AG04450 (cell line): Measurements from ENCODE around the gene MGA. TPM values are rescaled to one million over a fixed set of nuclear protein-coding genes. Genes with fewer than 3 reads are reported as not detected.

Source experiments
- CTCF ChIA-PET: fragments of 300-600, 350-600 bp; formaldehyde crosslinking; extraction: SDS; loops from one replicate; lab custom pipeline; 2022; ENCODE audit warnings: antibody characterized with exemption, inconsistent platforms; lab: Charles Lee
- POLR2A ChIA-PET: fragments of 350-600 bp; formaldehyde crosslinking; extraction: SDS; loops from one replicate; lab custom pipeline; 2021; ENCODE audit warnings: antibody characterized with exemption, inconsistent platforms; lab: Yijun Ruan, JAX
- DNase-seq: peaks from one replicate; pipeline ENCODE4 v3.0.0-alpha.2; 2011; ENCODE audit warnings: low read depth, low spot score
- H3K27ac ChIP-seq: one replicate; pipeline ENCODE4 v1.5.1; 2012; ENCODE audit warnings: low read depth, low read length, control low read depth
- H3K27me3 ChIP-seq: one replicate; pipeline ENCODE4 v1.6.0; 2012; ENCODE audit warnings: low read length; ENCODE audit not compliant: control insufficient read depth, insufficient read depth
- H3K4me3 ChIP-seq: 2 replicates; pipeline ENCODE4 v1.5.1; 2011; ENCODE audit warnings: mild to moderate bottlenecking, low read depth, low read length, control low read depth
- H3K9me3 ChIP-seq: 2 replicates; pipeline ENCODE4 v1.5.1; 2012; ENCODE audit warnings: low read length; ENCODE audit not compliant: control insufficient read depth, insufficient read depth
- CTCF ChIP-seq: IDR thresholded peaks from 2 replicates; pipeline ENCODE4 v1.5.1; 2011; ENCODE audit warnings: low read depth, low read length, control low read depth, inconsistent platforms
- polyA plus RNA-seq: library from polyadenylated mRNA; depleted of rRNA; stranded (reverse); fragments of >200 nt; gene quantifications from 2 replicates; pipeline ENCODE4 v1.2.3, GENCODE V29; 2011

Gene MGA
- polyA plus RNA-seq, 1 experiment = 9.7 TPM

GRCh38 chr15:41792000-41792637 is 131.9 kb downstream of the MGA start:
- H3K4me3 ChIP-seq = no peak overlapping the region
- ChIA-PET POLR2A (interaction anchor here (1.1 kb wide), 1 partner anchor 12 kb away, joined by 3 read pairs; no protein-coding TSS in a partner anchor), CTCF (interaction anchor here (1.4 to 7.4 kb wide), 3 partner anchors 18 to 112 kb away, joined by 3 to 59 read pairs (median 4); partner anchors contain the start of gene MAPKBP1)
- DNase-seq = no peak
- no peaks in the 10 kb centered on the region for H3K9me3 ChIP-seq
- H3K27ac ChIP-seq = no peak overlapping the region
- no peak for TF ChIP-seq CTCF
- no peaks in the 10 kb centered on the region for H3K27me3 ChIP-seq

GRCh38 chr15:41794081-41794480 is 133.9 kb downstream of the MGA start:
- no peak for DNase-seq
- ChIA-PET POLR2A (no interaction called here), CTCF (interaction anchor here (1.2 to 4.1 kb wide), 3 partner anchors 16 to 20 kb away, joined by 3 to 24 read pairs (median 3); partner anchors contain the start of gene MAPKBP1)
- H3K4me3 ChIP-seq = no peak overlapping the region
- no peaks in the 10 kb centered on the region for H3K9me3 ChIP-seq
- H3K27me3 ChIP-seq = no peaks in the 10 kb centered on the region
- TF ChIP-seq CTCF = no peak
- H3K27ac ChIP-seq = no peak overlapping the region

GRCh38 chr15:41795996-41796856 is 136.0 kb downstream of the MGA start:
- H3K27me3 ChIP-seq = no peaks in the 10 kb centered on the region
- ChIA-PET CTCF (interaction anchor here (1.0 to 4.1 kb wide), 4 partner anchors 14 to 331 kb away, joined by 5 to 24 read pairs (median 6); partner anchors contain the start of gene MAPKBP1), POLR2A (no interaction called here)
- H3K27ac ChIP-seq = peak overlapping the region; percentile 68
- TF ChIP-seq CTCF = no peak
- no peaks in the 10 kb centered on the region for H3K9me3 ChIP-seq
- H3K4me3 ChIP-seq = no peak overlapping the region
- DNase-seq = no peak

- DNase-seq = no peak
- Histone ChIP-seq H3K27me3 (no peaks in the 10 kb centered on the region), H3K9me3 (no peaks in the 10 kb centered on the region), H3K27ac (no peak overlapping the region), H3K4me3 (no peak overlapping the region)
- POLR2A ChIA-PET = interaction anchor here (0.5 kb wide), 1 partner anchor 13 kb away, joined by 4 read pairs; no protein-coding TSS in a partner anchor
- TF ChIP-seq CTCF = no peak
- CTCF ChIA-PET = interaction anchor here (1.0 to 4.1 kb wide), 4 partner anchors 13 to 332 kb away, joined by 5 to 24 read pairs (median 6); partner anchors contain the start of gene MAPKBP1
These were observed 137.2 kb downstream of the MGA start for GRCh38 chr15:41797201-41797944.
